ENCODE measurements around the gene CCL26. TPM values are rescaled to one million over a fixed set of nuclear protein-coding genes. Genes with fewer than 3 reads are reported as not detected.
A peak's percentile ranks its signal among the peaks of the same experiment; 100 is the strongest.
"Not testable (repeated sequence)": the region's sequence is repeated elsewhere in the genome, so short reads cannot be mapped to it uniquely, and the experiment has no call there.

The CCL26 gene
- total and polyA plus RNA-seq, 5 donors from 2014 or later: not detected

DNA sequence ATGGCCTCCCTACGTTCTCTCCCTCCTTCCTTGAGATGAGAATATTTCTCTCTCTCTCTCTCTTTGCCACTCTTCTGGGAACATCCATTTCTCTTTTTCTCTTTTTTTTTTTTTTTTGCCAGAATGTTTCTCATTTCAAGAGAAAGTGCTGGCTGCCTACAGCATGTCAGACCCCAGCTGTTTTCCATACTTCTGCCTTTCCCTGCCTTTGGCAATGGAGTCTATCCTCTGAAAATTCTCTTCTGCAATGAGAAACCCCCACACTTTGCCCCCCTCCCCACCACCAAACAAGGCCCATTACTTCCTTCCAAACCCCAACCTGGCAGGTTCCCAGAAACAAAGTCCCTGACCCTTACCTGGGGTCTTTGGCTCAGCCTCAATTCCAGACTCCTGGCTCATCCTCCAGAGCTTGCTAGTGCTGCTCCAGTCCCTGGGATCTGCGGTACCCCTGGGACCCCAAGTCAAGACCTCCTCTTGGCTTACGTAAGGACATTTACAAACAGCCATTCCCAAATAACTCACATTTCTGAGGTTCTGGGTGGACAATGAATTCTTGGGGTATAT is 17.4 kb upstream of the CCL26 start:
- no peak overlapping the region for H3K27ac Mint-ChIP-seq
- H3K36me3 ChIP-seq (ENCODE audit: control insufficient read depth, insufficient read depth, low read length): no peaks in the 10 kb centered on the region
- H3K4me1 ChIP-seq (ENCODE audit: control insufficient read depth, insufficient read depth, low read length, poor library complexity, severe bottlenecking): no peaks in the 10 kb centered on the region
- H3K9me3 Mint-ChIP-seq: no peaks in the 10 kb centered on the region
- H3K27me3 ChIP-seq (ENCODE audit: control insufficient read depth, insufficient read depth, low read length): no peaks in the 10 kb centered on the region
- no peaks in the 10 kb centered on the region for H3K9me3 ChIP-seq (ENCODE audit: control insufficient read depth in 2 of 2, low read length in 2 of 2)
- H3K4me1 Mint-ChIP-seq: no peaks in the 10 kb centered on the region
- no peak overlapping the region for H3K4me3 ChIP-seq (ENCODE audit: low read depth, low read length)
- no peak overlapping the region for H3K27ac ChIP-seq (ENCODE audit: insufficient read depth, low read length, poor library complexity, severe bottlenecking)
- no peaks in the 10 kb centered on the region for H3K36me3 Mint-ChIP-seq
- ATAC-seq (ENCODE audit: low read depth in 2 of 2) (no peak), DNase-seq (no peak)
- no peak overlapping the region for H3K4me3 Mint-ChIP-seq
- peaks cover 5% of the 10 kb centered on the region for H3K27me3 Mint-ChIP-seq

DNA sequence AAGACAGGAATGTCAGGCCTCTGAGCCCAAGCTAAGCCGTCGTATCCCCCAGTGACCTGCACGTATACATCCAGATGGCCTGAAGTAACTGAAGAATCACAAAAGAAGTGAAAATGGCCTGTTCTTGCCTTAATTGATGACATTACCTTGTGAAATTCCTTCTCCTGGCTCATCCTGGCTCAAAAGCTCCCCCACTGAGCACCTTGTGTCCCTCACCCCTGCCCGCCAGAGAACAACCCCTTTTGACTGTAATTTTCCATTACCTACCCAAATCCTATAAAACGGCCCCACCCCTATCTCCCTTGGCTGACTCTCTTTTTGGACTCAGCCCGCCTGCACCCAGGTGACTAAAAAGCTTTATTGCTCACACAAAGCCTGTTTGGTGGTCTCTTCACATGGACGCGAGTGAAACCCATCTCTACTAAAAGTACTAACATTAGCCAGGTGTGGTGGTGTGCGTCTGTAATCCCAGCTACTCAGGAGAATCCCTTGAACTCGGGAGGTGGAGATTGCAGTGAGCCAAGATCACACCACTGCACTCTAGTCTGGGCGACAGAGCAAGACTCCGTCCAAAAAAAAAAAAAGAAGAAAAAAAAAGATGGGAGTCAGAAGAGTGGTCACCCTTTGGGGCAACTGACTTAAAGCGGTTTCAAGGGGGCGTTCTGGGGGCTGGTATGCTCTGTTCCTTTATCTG is 16.3 kb upstream of the CCL26 start:
- H3K9me3 ChIP-seq (ENCODE audit: control insufficient read depth in 2 of 2, low read length in 2 of 2); H3K4me1 Mint-ChIP-seq; H3K27ac ChIP-seq (ENCODE audit: insufficient read depth, low read length, poor library complexity, severe bottlenecking); H3K9me3 Mint-ChIP-seq; H3K27ac Mint-ChIP-seq; H3K4me3 ChIP-seq (ENCODE audit: low read depth, low read length); H3K36me3 Mint-ChIP-seq; H3K27me3 ChIP-seq (ENCODE audit: control insufficient read depth, insufficient read depth, low read length); H3K27me3 Mint-ChIP-seq; DNase-seq; H3K4me3 Mint-ChIP-seq; H3K36me3 ChIP-seq (ENCODE audit: control insufficient read depth, insufficient read depth, low read length); H3K4me1 ChIP-seq (ENCODE audit: control insufficient read depth, insufficient read depth, low read length, poor library complexity, severe bottlenecking); ATAC-seq (ENCODE audit: low read depth in 2 of 2): not testable (repeated sequence)

DNA sequence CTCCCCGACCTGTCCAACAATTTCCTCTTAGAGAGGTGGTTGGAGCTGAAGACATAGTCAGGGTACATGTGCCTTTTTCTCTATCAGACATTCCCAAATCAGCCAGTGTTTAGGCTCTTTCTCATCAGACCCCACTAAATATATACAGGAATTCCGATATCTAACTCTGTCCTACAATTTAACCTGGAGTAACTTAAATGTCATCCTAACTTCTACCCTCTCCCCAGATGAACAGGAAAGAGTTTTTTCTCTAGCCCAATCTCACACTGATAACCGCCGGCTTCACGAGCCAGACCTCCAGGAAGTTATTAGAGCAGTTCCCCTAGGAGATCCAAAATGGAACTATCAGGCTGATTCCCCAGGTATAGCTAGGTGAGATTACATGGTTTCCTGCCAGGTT is 11.0 kb upstream of the CCL26 start:
- peak overlapping the region in 1 of 3 donors; percentile 0 for H3K27ac Mint-ChIP-seq
- not testable (repeated sequence) for H3K27me3 ChIP-seq (ENCODE audit: control insufficient read depth, insufficient read depth, low read length); H3K4me1 Mint-ChIP-seq; H3K9me3 ChIP-seq (ENCODE audit: control insufficient read depth in 2 of 2, low read length in 2 of 2); H3K4me3 ChIP-seq (ENCODE audit: low read depth, low read length); H3K27ac ChIP-seq (ENCODE audit: insufficient read depth, low read length, poor library complexity, severe bottlenecking); H3K36me3 ChIP-seq (ENCODE audit: control insufficient read depth, insufficient read depth, low read length); H3K36me3 Mint-ChIP-seq; H3K4me3 Mint-ChIP-seq; H3K4me1 ChIP-seq (ENCODE audit: control insufficient read depth, insufficient read depth, low read length, poor library complexity, severe bottlenecking); H3K9me3 Mint-ChIP-seq; DNase-seq; ATAC-seq (ENCODE audit: low read depth in 2 of 2)
- peaks cover 27% of the 10 kb centered on the region for H3K27me3 Mint-ChIP-seq

GRCh38 chr7:75780647-75781273 is 8.7 kb upstream of the CCL26 start:
- peaks cover 0 to 18% (median 10%) of the 10 kb centered on the region in 4 donors for H3K4me1 Mint-ChIP-seq
- not testable (repeated sequence) for H3K4me3 Mint-ChIP-seq; H3K4me1 ChIP-seq (ENCODE audit: control insufficient read depth, insufficient read depth, low read length, poor library complexity, severe bottlenecking); DNase-seq; H3K9me3 Mint-ChIP-seq; H3K4me3 ChIP-seq (ENCODE audit: low read depth, low read length); H3K36me3 Mint-ChIP-seq; H3K9me3 ChIP-seq (ENCODE audit: control insufficient read depth in 2 of 2, low read length in 2 of 2); H3K36me3 ChIP-seq (ENCODE audit: control insufficient read depth, insufficient read depth, low read length); H3K27ac ChIP-seq (ENCODE audit: insufficient read depth, low read length, poor library complexity, severe bottlenecking); H3K27me3 ChIP-seq (ENCODE audit: control insufficient read depth, insufficient read depth, low read length); ATAC-seq (ENCODE audit: low read depth in 2 of 2)
- peak overlapping the region in 2 of 3 donors; percentile 34 to 85 for H3K27ac Mint-ChIP-seq
- peaks cover 32% of the 10 kb centered on the region for H3K27me3 Mint-ChIP-seq

DNA sequence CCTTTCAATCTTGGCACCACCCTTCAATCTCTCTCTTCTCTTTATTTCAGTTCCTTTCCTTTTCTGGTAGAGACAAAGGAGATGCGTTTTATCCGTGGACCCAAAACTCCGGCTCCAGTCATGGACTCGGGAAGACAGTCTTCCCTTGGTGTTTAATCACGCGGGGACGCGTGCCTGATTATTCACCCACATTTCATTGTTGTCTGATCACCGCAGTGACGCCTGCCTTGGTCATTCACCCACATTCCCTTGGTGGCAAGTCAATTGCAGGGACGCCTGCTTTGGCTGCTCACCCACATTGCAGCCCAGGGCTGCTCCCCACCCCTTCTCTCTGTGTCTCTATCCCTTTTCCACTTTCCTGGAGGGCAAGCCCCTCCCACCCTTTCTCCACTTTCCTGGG is 7.5 kb upstream of the CCL26 start:
- not testable (repeated sequence) for H3K36me3 ChIP-seq (ENCODE audit: control insufficient read depth, insufficient read depth, low read length); H3K9me3 Mint-ChIP-seq; H3K36me3 Mint-ChIP-seq; H3K9me3 ChIP-seq (ENCODE audit: control insufficient read depth in 2 of 2, low read length in 2 of 2); H3K4me3 Mint-ChIP-seq; H3K27me3 ChIP-seq (ENCODE audit: control insufficient read depth, insufficient read depth, low read length); H3K4me3 ChIP-seq (ENCODE audit: low read depth, low read length); DNase-seq; ATAC-seq (ENCODE audit: low read depth in 2 of 2); H3K27ac ChIP-seq (ENCODE audit: insufficient read depth, low read length, poor library complexity, severe bottlenecking); H3K4me1 ChIP-seq (ENCODE audit: control insufficient read depth, insufficient read depth, low read length, poor library complexity, severe bottlenecking)
- Mint-ChIP-seq H3K27ac (peak overlapping the region in 1 of 3 donors; percentile 64), H3K27me3 (peaks cover 32% of the 10 kb centered on the region), H3K4me1 (peaks cover 0 to 19% (median 11%) of the 10 kb centered on the region in 4 donors)

- H3K27ac Mint-ChIP-seq: peak overlapping the region in 1 of 3 donors; percentile 64
- DNase-seq: not testable (repeated sequence)
These were observed 7.0 kb upstream of the CCL26 start for GRCh38 chr7:75779035-75779434.

DNA sequence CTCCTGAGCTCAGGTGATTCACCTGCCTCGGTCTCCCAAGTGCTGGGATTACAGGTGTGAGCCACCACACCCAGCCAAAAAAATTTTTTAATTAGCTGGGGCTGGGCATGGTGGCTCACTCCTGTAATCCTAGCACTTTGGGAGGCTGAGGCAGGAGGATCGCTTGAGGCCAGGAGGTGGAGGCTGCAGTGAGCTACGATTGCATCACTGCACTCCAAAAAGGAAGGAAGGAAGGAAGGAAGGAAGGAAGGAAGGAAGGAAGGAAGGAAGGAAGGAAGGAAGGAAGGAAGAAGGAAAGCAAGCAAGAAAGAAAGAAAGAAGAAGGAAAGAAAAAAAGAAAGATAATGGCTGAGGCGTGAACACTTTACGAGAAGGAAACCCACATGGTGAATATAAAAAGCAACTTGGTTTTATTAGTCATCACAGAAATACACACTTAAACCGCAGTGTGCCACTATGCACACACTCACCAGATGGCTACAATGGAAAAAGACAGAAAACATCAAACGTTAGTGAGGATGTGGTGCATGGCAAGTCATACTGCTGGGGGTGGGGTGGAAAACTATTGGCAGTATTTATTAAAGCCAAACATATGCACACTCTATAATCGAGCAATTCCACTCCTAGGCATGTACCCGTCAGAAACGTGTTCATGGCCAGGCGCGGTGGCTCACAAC is 4.4 kb upstream of the CCL26 start:
- no peak overlapping the region for H3K27ac ChIP-seq (ENCODE audit: insufficient read depth, low read length, poor library complexity, severe bottlenecking)
- no peaks in the 10 kb centered on the region for H3K36me3 ChIP-seq (ENCODE audit: control insufficient read depth, insufficient read depth, low read length)
- H3K4me1 ChIP-seq (ENCODE audit: control insufficient read depth, insufficient read depth, low read length, poor library complexity, severe bottlenecking): peaks cover 2% of the 10 kb centered on the region
- ATAC-seq (ENCODE audit: low read depth in 2 of 2) (peak; percentile 83 to 84), DNase-seq (peak in 2 of 3 donors; percentile 31 to 76)
- Mint-ChIP-seq H3K4me3 (peak overlapping the region in 2 of 4 donors; percentile 5 to 40), H3K27ac (no peak overlapping the region), H3K4me1 (peaks cover 0 to 19% (median 11%) of the 10 kb centered on the region in 4 donors), H3K36me3 (no peaks in the 10 kb centered on the region), H3K9me3 (no peaks in the 10 kb centered on the region), H3K27me3 (peaks cover 23% of the 10 kb centered on the region)
- no peak overlapping the region for H3K4me3 ChIP-seq (ENCODE audit: low read depth, low read length)
- H3K9me3 ChIP-seq (ENCODE audit: control insufficient read depth in 2 of 2, low read length in 2 of 2): no peaks in the 10 kb centered on the region
- H3K27me3 ChIP-seq (ENCODE audit: control insufficient read depth, insufficient read depth, low read length): no peaks in the 10 kb centered on the region

More at GRCh38 chr7:75779035-75779434, 7.0 kb upstream of the CCL26 start:
- not testable (repeated sequence) for H3K9me3 ChIP-seq (ENCODE audit: control insufficient read depth in 2 of 2, low read length in 2 of 2); H3K4me3 ChIP-seq (ENCODE audit: low read depth, low read length); H3K36me3 Mint-ChIP-seq; H3K27me3 ChIP-seq (ENCODE audit: control insufficient read depth, insufficient read depth, low read length); H3K36me3 ChIP-seq (ENCODE audit: control insufficient read depth, insufficient read depth, low read length); ATAC-seq (ENCODE audit: low read depth in 2 of 2); H3K27ac ChIP-seq (ENCODE audit: insufficient read depth, low read length, poor library complexity, severe bottlenecking); H3K9me3 Mint-ChIP-seq; H3K4me3 Mint-ChIP-seq; H3K4me1 ChIP-seq (ENCODE audit: control insufficient read depth, insufficient read depth, low read length, poor library complexity, severe bottlenecking)
- H3K27me3 Mint-ChIP-seq: peaks cover 32% of the 10 kb centered on the region
- H3K4me1 Mint-ChIP-seq: peaks cover 0 to 19% (median 11%) of the 10 kb centered on the region in 4 donors

Data from CD4-positive, CD25-positive, alpha-beta regulatory T cell (primary cell).